ENCODE results near the gene DVL2.

The DVL2 gene

DNA sequence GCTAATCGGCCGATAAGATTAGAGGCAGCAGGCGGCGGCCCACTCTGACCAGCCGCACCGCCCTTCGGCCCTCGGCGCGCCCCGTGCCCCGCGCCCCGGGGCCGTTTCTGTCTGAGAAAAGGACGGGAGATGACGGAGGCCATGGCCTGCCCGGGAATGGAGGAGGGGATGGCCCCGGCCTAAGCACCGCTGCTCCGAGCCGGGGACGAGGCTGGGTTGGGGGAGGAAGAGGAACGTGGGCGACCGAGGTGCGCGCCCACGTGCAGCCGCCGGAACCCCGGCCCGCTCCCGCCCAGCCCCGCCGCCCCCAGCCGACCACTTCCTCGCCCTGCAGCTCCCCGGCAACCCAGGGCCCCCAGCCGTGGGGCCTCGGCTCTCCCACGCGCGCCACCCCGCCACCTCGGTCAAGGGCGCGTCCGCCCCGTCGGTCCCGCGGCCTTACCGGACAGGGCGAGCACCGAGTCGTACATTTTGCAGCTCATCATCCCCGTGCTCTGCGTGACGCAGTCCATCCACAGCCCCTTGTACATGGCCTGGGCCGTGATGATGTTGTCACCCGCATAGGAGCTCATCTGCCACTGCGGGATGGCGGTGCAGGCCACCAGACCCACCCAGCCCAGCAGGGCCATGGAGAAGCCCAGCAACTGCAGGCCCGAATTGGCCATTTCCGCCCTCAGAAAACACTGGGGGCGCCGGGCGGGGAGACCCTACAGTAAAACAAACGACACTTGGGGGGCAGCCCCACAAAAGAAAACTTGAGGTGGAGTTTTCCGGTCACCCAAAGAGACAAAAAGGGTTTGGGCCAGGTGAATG lies 27.3 kb upstream of the DVL2 start:
- Histone ChIP-seq H3K4me3 (ENCODE audit: insufficient read length, low read depth) (peak overlapping the region; percentile 59), H3K4me1 (ENCODE audit: insufficient read depth, insufficient read length) (peaks cover 2% of the 10 kb centered on the region), H3K9me3 (ENCODE audit: insufficient read depth, low read length) (no peaks in the 10 kb centered on the region), H3K27me3 (ENCODE audit: insufficient read depth, insufficient read length) (peaks cover 34% of the 10 kb centered on the region), H3K9ac (ENCODE audit: insufficient read length, low read depth) (peak overlapping the region; percentile 81), H3K36me3 (ENCODE audit: insufficient read depth, insufficient read length, low read length) (peaks cover 32% of the 10 kb centered on the region)
- TF ChIP-seq SUZ12 (IDR thresholded peaks at IDR 0.05; ENCODE audit: extremely low read depth, insufficient read depth, insufficient read length) (no peak), ZNF274 (IDR thresholded peaks at IDR 0.05; ENCODE audit: low read depth, low read length) (no peak), YY1 (IDR thresholded peaks at IDR 0.05; ENCODE audit: insufficient read depth, insufficient read length) (no peak)
- DNase-seq (ENCODE audit: low read depth, low spot score), result no peak

DNA sequence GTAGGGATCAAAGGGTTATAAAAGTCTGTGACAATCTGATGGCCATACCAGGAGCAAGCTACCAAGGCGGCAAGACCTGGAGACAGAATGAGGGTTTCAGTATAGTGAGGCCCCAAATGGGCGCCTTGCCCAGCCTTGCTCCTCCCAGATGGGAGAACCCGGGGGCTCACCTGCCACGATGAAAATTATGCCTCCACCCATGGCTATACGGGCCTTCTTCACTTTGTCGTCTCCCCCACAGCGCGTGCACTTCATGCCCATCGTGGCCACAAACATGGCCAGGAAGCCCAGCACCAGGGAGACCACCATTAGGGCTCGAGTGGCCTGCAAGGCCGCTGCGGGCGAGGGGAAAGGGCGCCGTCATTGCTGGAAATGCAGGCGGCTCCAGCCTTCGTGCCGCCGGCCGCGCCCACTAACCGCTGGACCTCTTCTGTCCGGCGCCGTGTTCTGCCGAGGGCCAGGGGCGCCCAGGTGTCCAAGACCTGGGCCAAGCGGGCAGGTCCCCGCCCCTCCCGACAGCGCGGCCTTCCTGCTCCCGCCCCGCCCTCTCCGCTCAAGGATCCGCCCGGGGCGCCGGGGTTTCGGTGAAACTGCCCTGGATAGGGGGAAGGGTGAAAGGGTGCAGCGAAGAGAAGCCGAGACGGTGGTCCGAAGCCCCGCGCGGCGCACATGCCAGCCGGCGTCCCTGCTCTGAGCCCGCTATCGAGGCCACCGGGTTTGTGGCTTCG lies 26.5 kb upstream of the DVL2 start:
- Histone ChIP-seq H3K4me3 (ENCODE audit: insufficient read length, low read depth) (peak overlapping the region; percentile 59), H3K4me1 (ENCODE audit: insufficient read depth, insufficient read length) (peaks cover 2% of the 10 kb centered on the region), H3K36me3 (ENCODE audit: insufficient read depth, insufficient read length, low read length) (peaks cover 40% of the 10 kb centered on the region), H3K9ac (ENCODE audit: insufficient read length, low read depth) (peak overlapping the region; percentile 81), H3K27me3 (ENCODE audit: insufficient read depth, insufficient read length) (peaks cover 34% of the 10 kb centered on the region), H3K9me3 (ENCODE audit: insufficient read depth, low read length) (no peaks in the 10 kb centered on the region)
- no peak for DNase-seq (ENCODE audit: low read depth, low spot score)
- no peak for TF ChIP-seq YY1 (IDR thresholded peaks at IDR 0.05; ENCODE audit: insufficient read depth, insufficient read length)
- TF ChIP-seq ZNF274 (IDR thresholded peaks at IDR 0.05; ENCODE audit: low read depth, low read length), result no peak
- TF ChIP-seq SUZ12 (IDR thresholded peaks at IDR 0.05; ENCODE audit: extremely low read depth, insufficient read depth, insufficient read length), result no peak

DNA sequence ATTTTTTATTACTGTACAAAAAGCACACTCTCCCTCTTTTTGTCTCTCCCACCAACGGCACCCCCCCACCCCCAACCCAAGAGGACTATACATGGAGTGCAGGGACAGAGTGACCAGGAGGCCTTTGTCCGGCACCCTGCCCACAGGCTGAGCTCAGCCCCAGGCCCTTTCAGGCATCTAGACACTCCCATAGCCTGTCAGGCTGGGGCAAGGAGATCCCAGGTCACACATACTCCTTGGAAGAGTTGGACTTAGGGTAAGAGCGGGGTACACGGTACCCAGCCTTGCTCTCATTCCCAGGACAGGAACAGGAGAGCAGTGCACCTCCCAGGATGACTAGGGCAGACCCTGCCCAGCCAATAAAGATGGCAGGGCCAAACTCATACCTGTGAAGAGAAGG lies 25.8 kb upstream of the DVL2 start:
- peak overlapping the region; percentile 81 for H3K9ac ChIP-seq (ENCODE audit: insufficient read length, low read depth)
- H3K36me3 ChIP-seq (ENCODE audit: insufficient read depth, insufficient read length, low read length), result peaks cover 44% of the 10 kb centered on the region
- no peak for TF ChIP-seq SUZ12 (IDR thresholded peaks at IDR 0.05; ENCODE audit: extremely low read depth, insufficient read depth, insufficient read length)
- no peak for TF ChIP-seq YY1 (IDR thresholded peaks at IDR 0.05; ENCODE audit: insufficient read depth, insufficient read length)
- no peak for TF ChIP-seq ZNF274 (IDR thresholded peaks at IDR 0.05; ENCODE audit: low read depth, low read length)
- H3K9me3 ChIP-seq (ENCODE audit: insufficient read depth, low read length), result no peaks in the 10 kb centered on the region
- DNase-seq (ENCODE audit: low read depth, low spot score), result no peak
- H3K27me3 ChIP-seq (ENCODE audit: insufficient read depth, insufficient read length), result peaks cover 34% of the 10 kb centered on the region
- H3K4me1 ChIP-seq (ENCODE audit: insufficient read depth, insufficient read length), result peaks cover 2% of the 10 kb centered on the region
- H3K4me3 ChIP-seq (ENCODE audit: insufficient read length, low read depth), result peak overlapping the region; percentile 59

DNA sequence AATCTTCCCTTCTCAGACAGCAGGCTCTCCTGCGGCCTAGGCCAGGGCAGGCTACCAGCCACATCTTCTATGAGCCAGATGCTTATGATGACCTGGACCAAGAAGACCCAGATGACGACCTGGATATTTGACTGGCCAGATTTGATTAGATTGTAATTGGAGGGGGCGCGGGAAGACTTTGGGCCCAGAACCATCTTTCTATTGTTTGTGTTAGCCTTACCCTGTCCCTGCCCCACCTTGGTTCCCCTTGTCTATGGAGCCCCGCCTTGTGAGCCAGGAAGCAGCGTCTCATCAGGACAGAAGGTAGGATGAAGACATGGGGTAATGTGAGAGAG lies 25.2 kb upstream of the DVL2 start:
- Histone ChIP-seq H3K9me3 (ENCODE audit: insufficient read depth, low read length) (no peaks in the 10 kb centered on the region), H3K9ac (ENCODE audit: insufficient read length, low read depth) (no peak overlapping the region), H3K36me3 (ENCODE audit: insufficient read depth, insufficient read length, low read length) (peaks cover 51% of the 10 kb centered on the region), H3K27me3 (ENCODE audit: insufficient read depth, insufficient read length) (peaks cover 34% of the 10 kb centered on the region), H3K4me3 (ENCODE audit: insufficient read length, low read depth) (no peak overlapping the region), H3K4me1 (ENCODE audit: insufficient read depth, insufficient read length) (peaks cover 2% of the 10 kb centered on the region)
- no peak for DNase-seq (ENCODE audit: low read depth, low spot score)
- TF ChIP-seq SUZ12 (IDR thresholded peaks at IDR 0.05; ENCODE audit: extremely low read depth, insufficient read depth, insufficient read length), result no peak
- TF ChIP-seq ZNF274 (IDR thresholded peaks at IDR 0.05; ENCODE audit: low read depth, low read length), result no peak
- TF ChIP-seq YY1 (IDR thresholded peaks at IDR 0.05; ENCODE audit: insufficient read depth, insufficient read length), result no peak

DNA sequence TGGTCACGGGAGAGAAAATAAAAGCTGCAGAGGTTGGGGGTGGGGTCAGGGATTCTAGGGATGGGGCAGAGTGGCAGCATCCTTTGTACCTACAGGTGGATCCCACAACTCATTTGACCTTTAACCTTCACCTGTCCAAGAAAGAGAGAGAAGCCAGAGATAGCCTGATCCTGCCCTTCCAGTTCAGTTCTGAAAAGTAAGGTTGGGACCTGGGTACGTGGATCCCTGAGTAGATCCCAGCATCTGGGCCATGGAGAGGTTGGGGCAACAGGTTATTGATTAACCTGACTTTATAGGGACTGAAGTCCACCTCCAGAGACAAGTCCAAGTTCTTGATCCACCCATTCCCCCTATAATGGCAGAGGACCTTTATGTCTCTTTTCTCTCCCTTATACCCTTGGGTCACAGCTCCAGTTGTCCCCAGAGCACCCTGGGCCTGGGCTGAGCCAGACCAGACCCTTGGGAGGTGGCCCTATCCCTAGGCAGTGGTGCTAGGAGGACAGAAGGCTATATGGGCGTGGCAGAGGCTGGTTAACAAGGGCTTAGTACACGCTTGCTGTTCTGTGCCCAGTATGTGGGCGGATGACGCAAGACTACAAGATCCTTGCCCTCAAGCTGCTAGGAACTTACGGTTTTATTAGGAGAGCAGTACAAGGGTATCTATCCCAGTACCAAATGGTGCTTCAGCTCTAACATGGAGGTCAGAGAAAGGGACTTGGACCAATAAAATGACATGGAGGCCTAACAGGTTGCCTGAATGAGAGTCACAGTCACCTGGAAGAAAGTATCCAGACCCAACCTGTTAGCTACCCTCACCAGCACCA lies 24.6 kb upstream of the DVL2 start:
- no peak for DNase-seq (ENCODE audit: low read depth, low spot score)
- H3K9ac ChIP-seq (ENCODE audit: insufficient read length, low read depth), result no peak overlapping the region
- H3K9me3 ChIP-seq (ENCODE audit: insufficient read depth, low read length), result no peaks in the 10 kb centered on the region
- peaks cover 34% of the 10 kb centered on the region for H3K27me3 ChIP-seq (ENCODE audit: insufficient read depth, insufficient read length)
- H3K4me1 ChIP-seq (ENCODE audit: insufficient read depth, insufficient read length), result peaks cover 2% of the 10 kb centered on the region
- H3K4me3 ChIP-seq (ENCODE audit: insufficient read length, low read depth), result no peak overlapping the region
- TF ChIP-seq ZNF274 (IDR thresholded peaks at IDR 0.05; ENCODE audit: low read depth, low read length) (no peak), SUZ12 (IDR thresholded peaks at IDR 0.05; ENCODE audit: extremely low read depth, insufficient read depth, insufficient read length) (no peak), YY1 (IDR thresholded peaks at IDR 0.05; ENCODE audit: insufficient read depth, insufficient read length) (no peak)
- H3K36me3 ChIP-seq (ENCODE audit: insufficient read depth, insufficient read length, low read length), result peaks cover 56% of the 10 kb centered on the region

DNA sequence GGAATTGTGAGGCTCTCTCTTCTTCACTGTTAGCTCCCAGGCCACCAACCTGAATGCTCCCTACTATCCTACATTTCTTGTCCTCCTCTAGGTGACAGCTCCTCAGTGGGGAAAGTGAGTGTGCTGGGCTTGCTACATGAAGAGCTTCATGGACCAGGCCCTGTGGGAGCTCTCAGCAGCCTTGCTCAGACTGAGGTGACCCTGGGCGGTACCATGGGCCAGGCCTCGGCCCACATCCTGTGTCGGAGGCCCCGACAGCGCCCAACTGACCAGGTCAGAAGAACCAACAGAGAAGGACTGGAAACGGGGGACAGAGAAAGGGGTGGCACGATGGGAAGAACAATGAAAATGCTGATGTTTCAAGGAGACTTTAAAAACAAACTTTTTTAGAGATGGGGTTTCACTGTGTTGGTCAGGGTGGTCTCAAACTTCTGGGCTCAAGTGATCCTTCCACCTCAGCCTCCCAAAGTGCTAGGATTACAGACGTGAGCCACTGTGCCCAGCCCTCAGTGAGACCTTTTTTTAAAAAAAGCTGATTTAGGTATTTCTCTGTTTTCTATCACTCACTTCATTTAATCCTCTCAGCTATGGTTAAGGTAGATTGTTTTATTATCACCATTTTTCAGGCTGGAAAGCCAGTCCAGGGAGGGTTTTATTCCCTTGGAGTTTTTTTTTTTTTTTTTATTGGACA lies 22.6 kb upstream of the DVL2 start:
- DNase-seq (ENCODE audit: low read depth, low spot score), result no peak
- H3K4me1 ChIP-seq (ENCODE audit: insufficient read depth, insufficient read length), result no peaks in the 10 kb centered on the region
- no peak overlapping the region for H3K4me3 ChIP-seq (ENCODE audit: insufficient read length, low read depth)
- peaks cover 14% of the 10 kb centered on the region for H3K27me3 ChIP-seq (ENCODE audit: insufficient read depth, insufficient read length)
- TF ChIP-seq ZNF274 (IDR thresholded peaks at IDR 0.05; ENCODE audit: low read depth, low read length), result no peak
- TF ChIP-seq SUZ12 (IDR thresholded peaks at IDR 0.05; ENCODE audit: extremely low read depth, insufficient read depth, insufficient read length), result no peak
- TF ChIP-seq YY1 (IDR thresholded peaks at IDR 0.05; ENCODE audit: insufficient read depth, insufficient read length), result no peak
- no peaks in the 10 kb centered on the region for H3K9me3 ChIP-seq (ENCODE audit: insufficient read depth, low read length)
- peaks cover 63% of the 10 kb centered on the region for H3K36me3 ChIP-seq (ENCODE audit: insufficient read depth, insufficient read length, low read length)
- H3K9ac ChIP-seq (ENCODE audit: insufficient read length, low read depth), result no peak overlapping the region
